ENCODE results near the gene GSDMA. TPM values are rescaled to one million over a fixed set of nuclear protein-coding genes. Genes with fewer than 3 reads are reported as not detected.
A peak's percentile ranks its signal among the peaks of the same experiment; 100 is the strongest.

Gene GSDMA
- polyA plus RNA-seq, 3 donors: not detected

DNA sequence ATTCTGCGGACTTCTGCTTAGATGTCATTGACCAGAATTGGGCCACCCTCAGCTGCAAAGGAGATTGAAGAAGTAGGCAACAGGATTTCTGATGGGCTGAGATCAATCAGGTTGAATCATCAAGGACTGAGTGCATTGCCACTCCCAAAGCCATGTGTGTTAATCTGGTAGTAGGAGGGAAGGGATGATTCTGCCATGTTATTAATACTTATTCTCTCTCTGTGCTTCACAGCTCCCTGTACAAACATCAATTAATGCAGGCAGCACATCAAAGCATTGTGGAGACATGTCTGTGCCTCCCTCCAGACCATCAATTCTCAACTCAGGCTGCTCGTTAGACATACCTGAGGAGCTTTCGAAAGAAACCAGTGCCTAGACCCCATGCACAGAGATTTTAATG, 23.7 kb upstream of the GSDMA start:
- H3K4me2 ChIP-seq (replicated peaks; ENCODE audit: extremely low read depth, low read length, poor library complexity, severe bottlenecking): no peak overlapping the region
- no peak for TF ChIP-seq CTCF (IDR thresholded peaks at IDR 0.05)
- no peaks in the 10 kb centered on the region for H3K9me3 Mint-ChIP-seq
- H3K9ac ChIP-seq (ENCODE audit: insufficient read depth, low read length, poor library complexity, severe bottlenecking): no peak overlapping the region
- no peaks in the 10 kb centered on the region for H4K20me1 ChIP-seq (ENCODE audit: insufficient read depth, low read length)
- peaks cover 2% of the 10 kb centered on the region for H3K4me1 Mint-ChIP-seq
- H3K79me2 ChIP-seq (ENCODE audit: insufficient read depth, low read length): no peaks in the 10 kb centered on the region
- H3K9me3 ChIP-seq (replicated peaks in 1 of 2; ENCODE audit: control insufficient read depth in 1 of 2, insufficient read depth in 1 of 2, low read length in 2 of 2): no peaks in the 10 kb centered on the region
- H3K4me3 ChIP-seq (replicated peaks in 1 of 3; ENCODE audit: low read depth in 2 of 3, low read length in 3 of 3): no peak overlapping the region
- no peak overlapping the region for H3K27ac ChIP-seq (ENCODE audit: low read depth in 1 of 2, low read length in 2 of 2)
- WGBS (ENCODE audit: insufficient coverage): no CpG with 5 or more reads among the region's 3 CpGs
- no peaks in the 10 kb centered on the region for H3K4me1 ChIP-seq (ENCODE audit: control insufficient read depth in 1 of 2, insufficient read depth in 2 of 2, low read length in 2 of 2)
- H2AFZ ChIP-seq (ENCODE audit: insufficient read depth, low read depth, low read length, poor library complexity, severe bottlenecking): no peak overlapping the region
- DNase-seq: no peak
- H3K27ac Mint-ChIP-seq: no peak overlapping the region
- no peaks in the 10 kb centered on the region for H3K36me3 ChIP-seq (replicated peaks in 1 of 2; ENCODE audit: control insufficient read depth in 1 of 2, insufficient read depth in 2 of 2, low read length in 2 of 2)
- H3K27me3 ChIP-seq (ENCODE audit: control insufficient read depth in 2 of 2, insufficient read depth in 2 of 2, low read length in 2 of 2): no peaks in the 10 kb centered on the region
- no peak overlapping the region for H3K4me3 Mint-ChIP-seq
- peaks cover 2 to 4% (median 2%) of the 10 kb centered on the region in 3 donors for H3K27me3 Mint-ChIP-seq (ENCODE audit: low read depth in 3 of 3)
- no peaks in the 10 kb centered on the region for H3K36me3 Mint-ChIP-seq
- intact Hi-C loops (cut with micrococcal nuclease): no loop called here

GRCh38 chr17:39939588-39940419, 23.0 kb upstream of the GSDMA start:
- Histone ChIP-seq H4K20me1 (ENCODE audit: insufficient read depth, low read length) (no peaks in the 10 kb centered on the region), H3K36me3 (replicated peaks in 1 of 2; ENCODE audit: control insufficient read depth in 1 of 2, insufficient read depth in 2 of 2, low read length in 2 of 2) (no peaks in the 10 kb centered on the region), H3K4me3 (replicated peaks in 1 of 3; ENCODE audit: low read depth in 2 of 3, low read length in 3 of 3) (no peak overlapping the region), H2AFZ (ENCODE audit: insufficient read depth, low read depth, low read length, poor library complexity, severe bottlenecking) (peak overlapping the region; percentile 26), H3K4me1 (ENCODE audit: control insufficient read depth in 1 of 2, insufficient read depth in 2 of 2, low read length in 2 of 2) (no peaks in the 10 kb centered on the region), H3K27ac (ENCODE audit: low read depth in 1 of 2, low read length in 2 of 2) (no peak overlapping the region), H3K79me2 (ENCODE audit: insufficient read depth, low read length) (no peaks in the 10 kb centered on the region), H3K4me2 (replicated peaks; ENCODE audit: extremely low read depth, low read length, poor library complexity, severe bottlenecking) (no peak overlapping the region), H3K9ac (ENCODE audit: insufficient read depth, low read length, poor library complexity, severe bottlenecking) (no peak overlapping the region), H3K27me3 (ENCODE audit: control insufficient read depth in 2 of 2, insufficient read depth in 2 of 2, low read length in 2 of 2) (no peaks in the 10 kb centered on the region), H3K9me3 (replicated peaks in 1 of 2; ENCODE audit: control insufficient read depth in 1 of 2, insufficient read depth in 1 of 2, low read length in 2 of 2) (no peaks in the 10 kb centered on the region)
- H3K4me3 Mint-ChIP-seq: no peak overlapping the region
- no peak overlapping the region for H3K27ac Mint-ChIP-seq
- H3K27me3 Mint-ChIP-seq (ENCODE audit: low read depth in 3 of 3): peaks cover 3 to 4% (median 3%) of the 10 kb centered on the region in 3 donors
- H3K36me3 Mint-ChIP-seq: no peaks in the 10 kb centered on the region
- H3K4me1 Mint-ChIP-seq: peaks cover 2% of the 10 kb centered on the region
- intact Hi-C loops (cut with micrococcal nuclease): no loop called here
- DNase-seq: peak in 1 of 3 donors; percentile 20
- TF ChIP-seq CTCF (IDR thresholded peaks at IDR 0.05): peak; percentile 48
- H3K9me3 Mint-ChIP-seq: no peaks in the 10 kb centered on the region
- WGBS (ENCODE audit: insufficient coverage): 63% methylated on average over 4 of the region's 6 CpGs

Data from CD14-positive monocyte (primary cell).